Lower leg skin (tissue), 3 donors: ENCODE measurements around the gene GALC.

Experiments used
- CTCF ChIP-seq, 3 donors: fragments of 450-650 bp; IDR thresholded peaks; one replicate each; pipeline ENCODE4 v1.5.1; 2016; ENCODE audit warnings: antibody characterized with exemption in 3 of 3, mild to moderate bottlenecking in 3 of 3, moderate library complexity in 2 of 3
- POLR2A ChIP-seq, 2 donors: fragments of 450-650 bp; IDR thresholded peaks; one replicate each; pipeline ENCODE4 v1.6.1; 2016 to 2017; ENCODE audit warnings: antibody characterized with exemption in 2 of 2, mild to moderate bottlenecking in 1 of 2, moderate library complexity in 1 of 2

GRCh38 chr14:87994974-87995373 lies 2.0 kb upstream of the GALC start:
- TF ChIP-seq POLR2A (IDR thresholded peaks at IDR 0.05) (no peak), CTCF (IDR thresholded peaks at IDR 0.05) (no peak)
